LNCaP clone FGC (cell line): Measurements from ENCODE around the gene CTLA4.
"Not testable (repeated sequence)": the region's sequence is repeated elsewhere in the genome, so short reads cannot be mapped to it uniquely, and the experiment has no call there.

Source experiments
- DNase-seq: peaks from one replicate; pipeline ENCODE4 v3.0.0-alpha.2; 2011; ENCODE audit warnings: low read depth
- H3K4me3 ChIP-seq: 2 replicates; pipeline ENCODE4 v1.5.1; 2011; ENCODE audit warnings: mild to moderate bottlenecking, low read depth, low read length, control low read depth
- CTCF ChIP-seq: IDR thresholded peaks from 2 replicates; pipeline ENCODE4 v1.5.1; 2012; ENCODE audit warnings: mild to moderate bottlenecking; ENCODE audit not compliant: control insufficient read depth, insufficient read depth; ENCODE audit errors: extremely low read depth

The CTLA4 gene

GRCh38 chr2:203875471-203875870 is 7.9 kb downstream of the CTLA4 start:
- DNase-seq: no peak
- H3K4me3 ChIP-seq: no peak overlapping the region
- TF ChIP-seq CTCF: no peak

- DNase-seq: no peak
- no peak overlapping the region for H3K4me3 ChIP-seq
- no peak for TF ChIP-seq CTCF
These were observed 8.8 kb downstream of the CTLA4 start for GRCh38 chr2:203876328-203876727.

- no peak for TF ChIP-seq CTCF
- no peak for DNase-seq
These were observed 10.5 kb downstream of the CTLA4 start for GRCh38 chr2:203878063-203878462.

GRCh38 chr2:203880557-203881125 is 13.1 kb downstream of the CTLA4 start:
- DNase-seq: no peak
- no peak for TF ChIP-seq CTCF
- H3K4me3 ChIP-seq: no peak overlapping the region

More at GRCh38 chr2:203878063-203878462, 10.5 kb downstream of the CTLA4 start:
- no peak overlapping the region for H3K4me3 ChIP-seq

- not testable (repeated sequence) for H3K4me3 ChIP-seq, DNase-seq
These were observed 13.6 kb downstream of the CTLA4 start for GRCh38 chr2:203881185-203881584.

- no peak for DNase-seq
- no peak for TF ChIP-seq CTCF
These were observed 15.0 kb downstream of the CTLA4 start for GRCh38 chr2:203882551-203882950.

GRCh38 chr2:203886661-203887151 is 19.1 kb downstream of the CTLA4 start:
- no peak for DNase-seq
- no peak for TF ChIP-seq CTCF
- H3K4me3 ChIP-seq: no peak overlapping the region

More at GRCh38 chr2:203882551-203882950, 15.0 kb downstream of the CTLA4 start:
- no peak overlapping the region for H3K4me3 ChIP-seq
